B cell (primary cell): Measurements from ENCODE around the gene DISP3. TPM values are rescaled to one million over a fixed set of nuclear protein-coding genes. Genes with fewer than 3 reads are reported as not detected.

Source experiments
- ATAC-seq: fragments of 200-7000 bp; cut with Tn5 transposase; one replicate; pipeline ENCODE4 v1.10.0; 2021; ENCODE audit warnings: low read depth, mild to moderate bottlenecking, moderate number of reproducible peaks, moderate library complexity
- CTCF ChIA-PET: fragments of 350-600 bp; sonication (Branson Sonifier 250); formaldehyde crosslinking; loops from one replicate; lab custom pipeline; 2021; ENCODE audit warnings: antibody characterized with exemption, inconsistent platforms; lab: Charles Lee
- POLR2A ChIA-PET: fragments of 350-600 bp; sonication (Branson Sonifier 250); formaldehyde crosslinking; loops from one replicate; lab custom pipeline; 2021; ENCODE audit warnings: antibody characterized with exemption; lab: Charles Lee
- DNase-seq: peaks from one replicate; pipeline ENCODE4 v3.0.0; 2013
- H2AFZ ChIP-seq: 2 replicates; pipeline ENCODE4 v1.6.1; 2012; ENCODE audit warnings: mild to moderate bottlenecking, low read depth, low read length; ENCODE audit not compliant: insufficient read depth, poor library complexity, severe bottlenecking
- H3K27ac ChIP-seq, 2 donors: 1 replicate in 1 of 2; 2 replicates in 1 of 2; pipeline ENCODE4 v1.5.1; 2012 to 2013; ENCODE audit warnings: low read length in 2 of 2, mild to moderate bottlenecking in 2 of 2, moderate library complexity in 1 of 2
- H3K27me3 ChIP-seq, 4 experiments: fragments of 200-600 bp in 1 of 4; sonication (generic) in 1 of 4; replicated peaks in 1 of 4; 1 replicate in 2 of 4; 2 replicates in 2 of 4; pipeline versions ENCODE4 v1.6.1 to v1.7.0; 2013 to 2016; ENCODE audit warnings: low read length in 3 of 4, mild to moderate bottlenecking in 2 of 4, mixed read lengths in 1 of 4, moderate library complexity in 1 of 4; ENCODE audit not compliant: insufficient read depth in 4 of 4, control insufficient read depth in 3 of 4; ENCODE audit errors: control extremely low read depth in 1 of 4
- H3K36me3 ChIP-seq, 2 experiments: replicated peaks in 1 of 2; 1 replicate in 1 of 2; 2 replicates in 1 of 2; pipeline versions ENCODE4 v1.6.1 to v1.7.1; 2013; ENCODE audit warnings: low read length in 1 of 2; ENCODE audit not compliant: insufficient read depth in 2 of 2, control insufficient read depth in 1 of 2; ENCODE audit errors: control extremely low read depth in 1 of 2, extremely low read depth in 1 of 2
- H3K4me1 ChIP-seq, 2 donors: fragments of 200-600 bp in 1 of 2; sonication (generic) in 1 of 2; 1 replicate in 1 of 2; 2 replicates in 1 of 2; pipeline versions ENCODE4 v1.5.1 to v1.6.1; 2013 to 2017; ENCODE audit warnings: low read length in 2 of 2; ENCODE audit not compliant: control insufficient read depth in 2 of 2, insufficient read depth in 2 of 2
- H3K4me2 ChIP-seq: replicated peaks from 2 replicates; pipeline ENCODE3; 2012; ENCODE audit warnings: mild to moderate bottlenecking, low read depth, low read length; ENCODE audit not compliant: poor library complexity, severe bottlenecking
- H3K4me3 ChIP-seq, 5 experiments: fragments of 200-600 bp in 1 of 5; sonication (generic) in 1 of 5; 1 replicate in 3 of 5; 2 replicates in 2 of 5; pipeline versions ENCODE4 v1.5.1 to v1.7.0; 2011 to 2016; ENCODE audit warnings: low read length in 4 of 5, mild to moderate bottlenecking in 4 of 5, low read depth in 2 of 5, control low read depth in 1 of 5, moderate library complexity in 1 of 5; ENCODE audit not compliant: insufficient read depth in 1 of 5; ENCODE audit errors: control extremely low read depth in 1 of 5, extremely low read depth in 1 of 5
- H3K79me2 ChIP-seq: fragments of 200-600 bp; sonication (generic); one replicate; pipeline ENCODE4 v1.6.0; 2016; ENCODE audit warnings: low read length; ENCODE audit not compliant: control insufficient read depth, insufficient read depth
- H3K9ac ChIP-seq: fragments of 200-600 bp; sonication (generic); 2 replicates; pipeline ENCODE4 v1.6.1; 2017; ENCODE audit warnings: mild to moderate bottlenecking, low read length, moderate library complexity
- H3K9me3 ChIP-seq, 3 donors: one replicate each; pipeline versions ENCODE4 v1.6.1 to v1.7.1; 2013; ENCODE audit warnings: low read length in 2 of 3; ENCODE audit not compliant: control insufficient read depth in 2 of 3, insufficient read depth in 1 of 3; ENCODE audit errors: control extremely low read depth in 1 of 3
- H4K20me1 ChIP-seq: 2 replicates; pipeline ENCODE4 v1.6.0; 2012; ENCODE audit warnings: mild to moderate bottlenecking, low read length; ENCODE audit not compliant: insufficient read depth, control insufficient read depth, poor library complexity, severe bottlenecking
- H3K27ac Mint-ChIP-seq: one replicate; pipeline ENCODE4 v1.8.0; 2021; ENCODE audit warnings: mixed read lengths
- H3K27me3 Mint-ChIP-seq: one replicate; pipeline ENCODE4 v1.8.0; 2021; ENCODE audit warnings: mixed read lengths
- H3K4me1 Mint-ChIP-seq: one replicate; pipeline ENCODE4 v1.8.0; 2021; ENCODE audit warnings: mixed read lengths
- H3K4me3 Mint-ChIP-seq: one replicate; pipeline ENCODE4 v1.8.0; 2021; ENCODE audit warnings: mixed read lengths
- H3K9me3 Mint-ChIP-seq: one replicate; pipeline ENCODE4 v1.8.0; 2022; ENCODE audit warnings: mixed read lengths; ENCODE audit not compliant: insufficient read depth
- EZH2 ChIP-seq: IDR thresholded peaks from 2 replicates; pipeline ENCODE4 v1.6.1; 2012; ENCODE audit warnings: borderline replicate concordance, low read depth, mild to moderate bottlenecking, moderate library complexity, low read length; ENCODE audit not compliant: insufficient read depth, poor library complexity, severe bottlenecking
- WGBS: methylation state at CpG from one replicate; pipeline ENCODE4 v1.1.5; 2013; ENCODE audit warnings: missing lambda C conversion rate; ENCODE audit not compliant: insufficient coverage; 5-methylcytosine and 5-hydroxymethylcytosine counted together
- intact Hi-C: fragments of 100-400 bp; cut with micrococcal nuclease; formaldehyde crosslinking; loops from one replicate; pipeline ENCODE4 v1.10.0; 2022
- polyA plus RNA-seq: library from polyadenylated mRNA; depleted of rRNA; stranded (reverse); fragments of >200 nt; gene quantifications from 2 replicates; pipeline ENCODE4 v1.2.3, GENCODE V29; 2012
- total RNA-seq, 2 donors: library from RNA; stranded (reverse); fragments of 120-200 nt in 1 of 2; gene quantifications; 1 replicate in 1 of 2; 2 replicates in 1 of 2; pipeline versions ENCODE4 v1.2.3 to v1.2.4, GENCODE V29; 2013 to 2022
- TF ChIP-seq, protein P1 (sequence below): fragments of 200-600 bp; IDR thresholded peaks from one replicate; pipeline ENCODE4 v1.8.0; 2022; ENCODE audit warnings: antibody characterized with exemption, mild to moderate bottlenecking

DISP3 gene
- total and polyA plus RNA-seq, 2 donors (not counting 1 experiment from before 2014, with no cell fraction given), result 0.25 to 1.6 TPM

DNA sequence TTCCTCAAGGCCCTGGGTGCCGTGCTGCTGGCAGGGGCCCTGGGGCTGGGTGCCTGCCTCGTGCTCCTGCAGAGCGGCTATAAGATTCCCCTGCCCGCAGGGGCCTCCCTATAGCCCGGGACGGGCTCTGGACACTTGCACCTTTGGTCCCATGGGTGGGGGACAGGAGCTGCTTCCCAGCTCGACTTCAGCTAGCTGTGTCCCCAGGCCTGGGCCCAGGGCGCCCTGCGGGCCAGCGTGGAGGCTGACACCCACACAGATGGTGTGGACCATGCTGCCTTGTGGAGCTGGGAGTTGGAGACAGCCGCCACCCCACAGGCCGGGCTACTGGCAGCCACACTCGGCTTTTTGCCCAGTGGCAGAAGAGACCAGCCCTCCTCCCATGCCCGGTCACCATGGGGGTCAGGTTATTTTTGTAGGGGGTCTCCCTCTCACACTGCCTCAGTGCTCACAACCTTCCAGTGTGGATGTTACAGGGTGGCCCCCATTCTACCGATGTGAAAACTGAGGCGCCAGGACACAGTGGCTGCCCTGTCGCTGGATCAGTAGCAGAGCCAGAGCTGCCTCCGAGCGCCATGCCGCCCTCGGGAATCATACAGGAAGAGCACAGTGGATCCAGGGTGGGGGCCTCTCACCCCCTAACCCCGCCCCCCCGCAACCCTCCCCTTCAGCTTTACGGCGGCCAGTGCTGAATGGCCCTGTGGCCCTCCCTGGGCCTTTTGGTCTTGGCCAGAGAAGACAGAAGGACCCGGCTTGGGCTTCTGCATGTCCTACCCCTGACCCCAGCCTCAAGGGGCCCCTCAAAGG, 57.8 kb downstream of the DISP3 start:
- H3K9me3 Mint-ChIP-seq, result no peaks in the 10 kb centered on the region
- POLR2A ChIA-PET, result no interaction called here
- H3K27ac Mint-ChIP-seq, result no peak overlapping the region
- H3K4me3 ChIP-seq, result no peak overlapping the region
- no peaks in the 10 kb centered on the region for H3K36me3 ChIP-seq
- H3K9me3 ChIP-seq, result no peaks in the 10 kb centered on the region
- no peak overlapping the region for H3K27ac ChIP-seq
- CTCF ChIA-PET, result no interaction called here
- H3K27me3 Mint-ChIP-seq, result peaks cover 15% of the 10 kb centered on the region
- no peaks in the 10 kb centered on the region for H3K4me1 ChIP-seq
- DNase-seq (no peak), ATAC-seq (no peak)
- WGBS, result 90% methylated on average over 22 of the region's 26 CpGs
- intact Hi-C loops, result no loop called here
- H3K9ac ChIP-seq, result no peak overlapping the region
- H3K27me3 ChIP-seq, result no peaks in the 10 kb centered on the region
- H4K20me1 ChIP-seq, result no peaks in the 10 kb centered on the region
- H3K79me2 ChIP-seq, result no peaks in the 10 kb centered on the region
- H3K4me3 Mint-ChIP-seq, result no peak overlapping the region
- no peaks in the 10 kb centered on the region for H3K4me1 Mint-ChIP-seq
- no peak overlapping the region for H2AFZ ChIP-seq
- no peak for TF ChIP-seq EZH2
- TF ChIP-seq, protein P1, sequence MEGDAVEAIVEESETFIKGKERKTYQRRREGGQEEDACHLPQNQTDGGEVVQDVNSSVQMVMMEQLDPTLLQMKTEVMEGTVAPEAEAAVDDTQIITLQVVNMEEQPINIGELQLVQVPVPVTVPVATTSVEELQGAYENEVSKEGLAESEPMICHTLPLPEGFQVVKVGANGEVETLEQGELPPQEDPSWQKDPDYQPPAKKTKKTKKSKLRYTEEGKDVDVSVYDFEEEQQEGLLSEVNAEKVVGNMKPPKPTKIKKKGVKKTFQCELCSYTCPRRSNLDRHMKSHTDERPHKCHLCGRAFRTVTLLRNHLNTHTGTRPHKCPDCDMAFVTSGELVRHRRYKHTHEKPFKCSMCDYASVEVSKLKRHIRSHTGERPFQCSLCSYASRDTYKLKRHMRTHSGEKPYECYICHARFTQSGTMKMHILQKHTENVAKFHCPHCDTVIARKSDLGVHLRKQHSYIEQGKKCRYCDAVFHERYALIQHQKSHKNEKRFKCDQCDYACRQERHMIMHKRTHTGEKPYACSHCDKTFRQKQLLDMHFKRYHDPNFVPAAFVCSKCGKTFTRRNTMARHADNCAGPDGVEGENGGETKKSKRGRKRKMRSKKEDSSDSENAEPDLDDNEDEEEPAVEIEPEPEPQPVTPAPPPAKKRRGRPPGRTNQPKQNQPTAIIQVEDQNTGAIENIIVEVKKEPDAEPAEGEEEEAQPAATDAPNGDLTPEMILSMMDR, result no peak
- no peak overlapping the region for H3K4me2 ChIP-seq

DNA sequence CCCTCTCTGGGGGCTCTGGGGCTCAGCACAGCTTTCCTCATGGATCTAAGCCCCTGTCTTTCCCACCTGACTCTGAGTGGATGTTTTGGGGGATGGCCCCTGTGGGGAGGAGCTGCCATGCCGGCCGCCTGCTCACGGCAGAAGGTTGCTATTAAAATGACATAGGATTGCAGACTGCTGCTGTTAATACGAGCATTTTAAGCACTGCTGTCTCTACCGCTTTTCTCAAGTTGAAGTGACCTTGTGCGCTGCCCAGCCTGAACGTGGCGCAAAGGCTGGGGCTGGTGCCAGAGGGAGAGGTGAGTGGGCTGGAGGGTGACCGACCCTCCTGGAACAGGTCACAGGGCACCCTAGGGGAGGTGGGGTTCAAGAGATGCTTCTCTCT, 58.4 kb downstream of the DISP3 start:
- H3K4me3 ChIP-seq, result no peak overlapping the region
- Mint-ChIP-seq H3K9me3 (no peaks in the 10 kb centered on the region), H3K27me3 (peaks cover 18% of the 10 kb centered on the region), H3K4me1 (no peaks in the 10 kb centered on the region), H3K4me3 (no peak overlapping the region), H3K27ac (no peak overlapping the region)
- H3K27ac ChIP-seq, result no peak overlapping the region
- POLR2A ChIA-PET, result no interaction called here
- no peaks in the 10 kb centered on the region for H3K27me3 ChIP-seq
- no peaks in the 10 kb centered on the region for H3K4me1 ChIP-seq
- no peak overlapping the region for H3K9ac ChIP-seq
- CTCF ChIA-PET, result no interaction called here
- no peak for ATAC-seq
- no peak overlapping the region for H2AFZ ChIP-seq
- H3K36me3 ChIP-seq, result no peaks in the 10 kb centered on the region
- H3K4me2 ChIP-seq, result no peak overlapping the region
- TF ChIP-seq, protein P1, result no peak
- no peak for TF ChIP-seq EZH2
- WGBS, result 85% methylated on average over 9 of the region's 9 CpGs
- intact Hi-C loops, result no loop called here
- no peaks in the 10 kb centered on the region for H3K79me2 ChIP-seq
- H3K9me3 ChIP-seq, result no peaks in the 10 kb centered on the region
- no peak for DNase-seq
- no peaks in the 10 kb centered on the region for H4K20me1 ChIP-seq
